Measurements from ENCODE around the gene ST8SIA3. TPM values are rescaled to one million over a fixed set of nuclear protein-coding genes. Genes with fewer than 3 reads are reported as not detected.

The ST8SIA3 gene
- total RNA-seq, 2 donors from 2014 or later = 1.1 to 1.6 TPM

- H3K27me3 Mint-ChIP-seq (ENCODE audit: insufficient read depth) = no peaks in the 10 kb centered on the region
- 96 to 100% methylated on average over 1 to 3 of the region's 3 CpGs for WGBS, 2 experiments (ENCODE audit: insufficient coverage in 1 of 2, insufficient read length in 1 of 2)
- no peak overlapping the region for H3K9ac ChIP-seq (ENCODE audit: extremely low read depth, low read length, poor library complexity, severe bottlenecking)
These were observed 23.7 kb upstream of the ST8SIA3 start for GRCh38 chr18:57328665-57329064.

GRCh38 chr18:57329856-57330255 lies 22.5 kb upstream of the ST8SIA3 start:
- DNase-seq = no peak
- no peak overlapping the region for H3K9ac ChIP-seq (ENCODE audit: extremely low read depth, low read length, poor library complexity, severe bottlenecking)
- H3K27me3 ChIP-seq (ENCODE audit: control insufficient read depth, insufficient read depth, low read length, poor library complexity, severe bottlenecking) = no peaks in the 10 kb centered on the region
- no peaks in the 10 kb centered on the region for H3K27me3 Mint-ChIP-seq (ENCODE audit: insufficient read depth)
- H3K36me3 ChIP-seq (ENCODE audit: control insufficient read depth, insufficient read depth, low read length) = no peaks in the 10 kb centered on the region
- H3K36me3 Mint-ChIP-seq (ENCODE audit: low read depth) = no peaks in the 10 kb centered on the region
- peaks cover 18% of the 10 kb centered on the region for H3K4me1 Mint-ChIP-seq
- no peak overlapping the region for H3K27ac ChIP-seq (ENCODE audit: low read depth, low read length)
- H3K4me1 ChIP-seq (ENCODE audit: control insufficient read depth, insufficient read depth, low read length) = peaks cover 11% of the 10 kb centered on the region
- no peak overlapping the region for H3K4me3 Mint-ChIP-seq
- no peaks in the 10 kb centered on the region for H3K9me3 ChIP-seq (ENCODE audit: control insufficient read depth, low read length)
- TF ChIP-seq CTCF (conservative IDR thresholded peaks at IDR 0.05) = no peak
- peaks cover 2% of the 10 kb centered on the region for H3K9me3 Mint-ChIP-seq
- no peak overlapping the region for H3K27ac Mint-ChIP-seq
- no peak overlapping the region for H3K4me3 ChIP-seq (ENCODE audit: low read length)
- 83 to 97% methylated on average over 2 to 5 of the region's 5 CpGs for WGBS, 2 experiments (ENCODE audit: insufficient coverage in 1 of 2, insufficient read length in 1 of 2)

More at GRCh38 chr18:57328665-57329064, 23.7 kb upstream of the ST8SIA3 start:
- no peak for TF ChIP-seq CTCF (conservative IDR thresholded peaks at IDR 0.05)
- Mint-ChIP-seq H3K4me1 (peaks cover 18% of the 10 kb centered on the region), H3K9me3 (peaks cover 2% of the 10 kb centered on the region), H3K27ac (no peak overlapping the region), H3K36me3 (ENCODE audit: low read depth) (no peaks in the 10 kb centered on the region), H3K4me3 (no peak overlapping the region)
- Histone ChIP-seq H3K4me3 (ENCODE audit: low read length) (no peak overlapping the region), H3K36me3 (ENCODE audit: control insufficient read depth, insufficient read depth, low read length) (no peaks in the 10 kb centered on the region), H3K9me3 (ENCODE audit: control insufficient read depth, low read length) (no peaks in the 10 kb centered on the region), H3K27ac (ENCODE audit: low read depth, low read length) (no peak overlapping the region), H3K27me3 (ENCODE audit: control insufficient read depth, insufficient read depth, low read length, poor library complexity, severe bottlenecking) (no peaks in the 10 kb centered on the region), H3K4me1 (ENCODE audit: control insufficient read depth, insufficient read depth, low read length) (peaks cover 11% of the 10 kb centered on the region)
- DNase-seq = no peak

- H3K9ac ChIP-seq (ENCODE audit: extremely low read depth, low read length, poor library complexity, severe bottlenecking) = no peak overlapping the region
- Mint-ChIP-seq H3K27me3 (ENCODE audit: insufficient read depth) (no peaks in the 10 kb centered on the region), H3K36me3 (ENCODE audit: low read depth) (no peaks in the 10 kb centered on the region), H3K9me3 (peaks cover 2% of the 10 kb centered on the region), H3K27ac (no peak overlapping the region), H3K4me1 (peaks cover 4% of the 10 kb centered on the region), H3K4me3 (no peak overlapping the region)
- H3K36me3 ChIP-seq (ENCODE audit: control insufficient read depth, insufficient read depth, low read length) = no peaks in the 10 kb centered on the region
- no peak overlapping the region for H3K4me3 ChIP-seq (ENCODE audit: low read length)
- WGBS, 2 experiments (ENCODE audit: insufficient coverage in 1 of 2, insufficient read length in 1 of 2) = 100% methylated on average over 2 of the region's 2 CpGs; no CpG with 5 or more reads in 1 of the 2 experiments
- no peaks in the 10 kb centered on the region for H3K9me3 ChIP-seq (ENCODE audit: control insufficient read depth, low read length)
- H3K27ac ChIP-seq (ENCODE audit: low read depth, low read length) = no peak overlapping the region
- H3K27me3 ChIP-seq (ENCODE audit: control insufficient read depth, insufficient read depth, low read length, poor library complexity, severe bottlenecking) = no peaks in the 10 kb centered on the region
- H3K4me1 ChIP-seq (ENCODE audit: control insufficient read depth, insufficient read depth, low read length) = peaks cover 2% of the 10 kb centered on the region
- DNase-seq = no peak
- no peak for TF ChIP-seq CTCF (conservative IDR thresholded peaks at IDR 0.05)
These were observed 20.6 kb upstream of the ST8SIA3 start for GRCh38 chr18:57331718-57332117.

Data from endodermal cell (in vitro differentiated cells).